HepG2 (cell line): ENCODE data around the gene RPS14. TPM values are rescaled to one million over a fixed set of nuclear protein-coding genes. Genes with fewer than 3 reads are reported as not detected.

Experiments used
- ATAC-seq: fragments of 200-7000 bp; cut with Tn5 transposase; 3 replicates; pipeline ENCODE4 v1.9.1; 2020; ENCODE audit warnings: mild to moderate bottlenecking, moderate library complexity
- BruUV-seq: library from RNA; stranded (reverse); fragments of 400-500 nt; replicated peaks from 2 replicates; lab custom pipeline; 2021; lab: Mats Ljungman, UMichigan
- CTCF ChIA-PET: fragments of 300-600 bp; formaldehyde crosslinking; extraction: SDS; loops from one replicate; lab custom pipeline; 2021; ENCODE audit warnings: low total read pairs, inconsistent platforms, low intra/inter-chr PET ratio; lab: Yijun Ruan, JAX
- POLR2A ChIA-PET: fragments of 350-600 bp; sonication (Branson Sonifier 250); formaldehyde crosslinking; loops from one replicate; lab custom pipeline; 2020; ENCODE audit warnings: antibody characterized with exemption, inconsistent platforms; lab: Yijun Ruan, JAX
- DNase-seq: peaks from one replicate; pipeline ENCODE4 v3.0.0-alpha.2; 2015; ENCODE audit warnings: low spot score
- FAIRE-seq: peaks from 3 replicates; lab custom pipeline; 2011; peaks lifted over from hg19 to GRCh38; lab: Jason Lieb, UNC
- H2AFZ ChIP-seq: one replicate; pipeline ENCODE4 v1.6.1; 2011; ENCODE audit warnings: low read length, inconsistent platforms
- H3K27ac ChIP-seq: fragments of 300-600 bp; 3 replicates; pipeline ENCODE4 v1.8.0; 2011; ENCODE audit warnings: mixed run types, mild to moderate bottlenecking, mixed read lengths, low read length, inconsistent platforms; ENCODE audit not compliant: insufficient read depth; ENCODE audit errors: extremely low read length
- H3K27me3 ChIP-seq, 2 experiments: fragments of 200-600 bp in 1 of 2; 2 replicates in 1 of 2; 3 replicates in 1 of 2; pipeline versions ENCODE4 v1.6.0 to v1.8.0; 2011; ENCODE audit warnings: low read length in 2 of 2, mild to moderate bottlenecking in 2 of 2, moderate library complexity in 2 of 2, inconsistent platforms in 1 of 2; ENCODE audit not compliant: insufficient read depth in 2 of 2, control insufficient read depth in 1 of 2
- H3K36me3 ChIP-seq, 2 experiments: fragments of 200-600 bp in 1 of 2; replicated peaks in 1 of 2; 2 replicates in 1 of 2; 3 replicates in 1 of 2; pipeline versions ENCODE4 v1.5.1 to v1.8.0; 2011; ENCODE audit warnings: low read length in 2 of 2, inconsistent platforms in 1 of 2; ENCODE audit not compliant: insufficient read depth in 2 of 2, control insufficient read depth in 1 of 2
- H3K4me1 ChIP-seq: 2 replicates; pipeline ENCODE4 v1.5.1; 2012; ENCODE audit warnings: low read length, inconsistent platforms; ENCODE audit not compliant: insufficient read depth
- H3K4me2 ChIP-seq: 2 replicates; pipeline ENCODE4 v1.6.0; 2011; ENCODE audit warnings: low read depth, low read length, inconsistent platforms
- H3K4me3 ChIP-seq, 3 experiments: fragments of 200-600 bp in 1 of 3; sonication (generic), shearing (Covaris generic) in 1 of 3; replicated peaks in 1 of 3; 2 replicates each; pipeline ENCODE4 v1.5.1; 2011 to 2016; ENCODE audit warnings: low read length in 3 of 3, inconsistent platforms in 2 of 3, low read depth in 2 of 3, mild to moderate bottlenecking in 2 of 3, control low read depth in 1 of 3, mixed read lengths in 1 of 3; ENCODE audit not compliant: insufficient read depth in 1 of 3
- H3K79me2 ChIP-seq: one replicate; pipeline ENCODE4 v1.6.1; 2011; ENCODE audit warnings: low read length, inconsistent platforms; ENCODE audit not compliant: insufficient read depth
- H3K9ac ChIP-seq: 2 replicates; pipeline ENCODE4 v1.6.0; 2011; ENCODE audit warnings: mild to moderate bottlenecking, low read depth, low read length, inconsistent platforms; ENCODE audit not compliant: insufficient read depth
- H3K9me3 ChIP-seq: 2 replicates; pipeline ENCODE4 v1.5.1; 2012; ENCODE audit warnings: mild to moderate bottlenecking, low read length
- H4K20me1 ChIP-seq: 2 replicates; pipeline ENCODE4 v1.6.0; 2011; ENCODE audit warnings: inconsistent platforms, mild to moderate bottlenecking, low read length, moderate library complexity; ENCODE audit not compliant: insufficient read depth
- ARNTL ChIP-seq: sonication (generic); formaldehyde crosslinking; IDR thresholded peaks from 2 replicates; pipeline ENCODE4 v1.4.0; 2020; ENCODE audit warnings: mild to moderate bottlenecking, missing genetic modification reagents
- HDAC2 ChIP-seq: sonication (generic); formaldehyde crosslinking; IDR thresholded peaks from 2 replicates; pipeline ENCODE4 v1.4.0; 2020; ENCODE audit warnings: missing genetic modification reagents
- IRF9 ChIP-seq: sonication (generic); formaldehyde crosslinking; IDR thresholded peaks from 2 replicates; pipeline ENCODE4 v1.8.0; 2022; ENCODE audit warnings: missing genetic modification reagents, mild to moderate bottlenecking, borderline replicate concordance
- IRX3 ChIP-seq: sonication (generic); formaldehyde crosslinking; IDR thresholded peaks from 2 replicates; pipeline ENCODE4 v1.8.1; 2023; ENCODE audit warnings: mild to moderate bottlenecking, low read depth, missing genetic modification reagents, borderline replicate concordance
- MLX ChIP-seq: IDR thresholded peaks from 2 replicates; pipeline ENCODE4 v1.6.1; 2016
- RARG ChIP-seq: sonication (generic); formaldehyde crosslinking; IDR thresholded peaks from 2 replicates; pipeline ENCODE4 v1.4.0; 2020; ENCODE audit warnings: low read depth, mild to moderate bottlenecking, missing genetic modification reagents
- THAP8 ChIP-seq: sonication (generic); formaldehyde crosslinking; IDR thresholded peaks from 2 replicates; pipeline ENCODE4 v1.5.1; 2020; ENCODE audit warnings: missing genetic modification reagents, mild to moderate bottlenecking, borderline replicate concordance
- WIZ ChIP-seq: sonication (generic); formaldehyde crosslinking; IDR thresholded peaks from 2 replicates; pipeline ENCODE4 v1.5.1; 2020; ENCODE audit warnings: mild to moderate bottlenecking, missing genetic modification reagents
- ZNF574 ChIP-seq: sonication (generic); formaldehyde crosslinking; IDR thresholded peaks from 2 replicates; pipeline ENCODE4 v1.4.0; 2020; ENCODE audit warnings: missing genetic modification reagents
- ZNF713 ChIP-seq: sonication (generic); formaldehyde crosslinking; IDR thresholded peaks from 2 replicates; pipeline ENCODE4 v1.4.0; 2020; ENCODE audit warnings: mild to moderate bottlenecking, missing genetic modification reagents
- ZNF737 ChIP-seq: sonication (generic); formaldehyde crosslinking; IDR thresholded peaks from 2 replicates; pipeline ENCODE4 v1.5.0; 2020; ENCODE audit warnings: missing genetic modification reagents, mild to moderate bottlenecking, borderline replicate concordance
- ZNF788 ChIP-seq: sonication (generic); formaldehyde crosslinking; IDR thresholded peaks from 2 replicates; pipeline ENCODE4 v1.5.0; 2020; ENCODE audit warnings: mild to moderate bottlenecking, missing genetic modification reagents, borderline replicate concordance
- ZNF792 ChIP-seq: IDR thresholded peaks from 2 replicates; pipeline ENCODE4 v1.6.1; 2016
- WGBS: methylation state at CpG from one replicate; pipeline ENCODE4 v1.1.6; 2017; ENCODE audit warnings: low lambda C conversion rate; 5-methylcytosine and 5-hydroxymethylcytosine counted together
- in situ Hi-C: cut with HindIII; loops from 2 replicates; pipeline ENCODE4 v1.10.0; 2017; ENCODE audit warnings: low pct_unique_long_range_greater_than_20kb; ENCODE audit not compliant: extremely low pct_ligation_motif_present
- intact Hi-C: fragments of 100-400 bp; cut with micrococcal nuclease; formaldehyde crosslinking; loops from one replicate; pipeline ENCODE4 v1.10.0; 2022; ENCODE audit not compliant: unreplicated experiment
- polyA plus RNA-seq, 8 experiments: library from polyadenylated mRNA; depleted of rRNA in 3 of 8; stranded (reverse) in 7 of 8; unstranded in 1 of 8; fragments of >200 nt; fragmentation: Illumina TruSeq in 4 of 8; extraction: Trizol in 4 of 8; gene quantifications; 2 replicates each; pipeline versions ENCODE4 v1.2.1 to v1.2.3, GENCODE V29; 2011 to 2016; ENCODE audit warnings: low read depth in 4 of 8, missing spikeins in 1 of 8, mixed read lengths in 1 of 8; ENCODE audit not compliant: insufficient read depth in 1 of 8
- total RNA-seq, 5 experiments: library from RNA; depleted of rRNA; stranded (reverse); fragments of >200 nt; fragmentation: Illumina TruSeq; extraction: Trizol; gene quantifications; 2 replicates each; pipeline ENCODE4 v1.2.3, GENCODE V29; 2016; ENCODE audit warnings: low read depth in 1 of 5

RPS14 gene
- total and polyA plus RNA-seq, 2 of the 13 experiments (the other 11 are each of a cell fraction or from before 2014, with no cell fraction given), result 2,116 to 3,295 TPM

- TF ChIP-seq ZNF788 (no peak), ZNF792 (CRISPR knock-in tag) (no peak)
Observed at GRCh38 chr5:150488519-150489359, 39.2 kb upstream of the RPS14 start (continued).

- peaks cover 62% of the 10 kb centered on the region for H3K79me2 ChIP-seq
- no peak overlapping the region for H2AFZ ChIP-seq
- ChIA-PET CTCF (interaction anchor here (1.4 to 2.2 kb wide), 3 partner anchors 30 to 57 kb away, joined by 3 to 11 read pairs (median 10); no protein-coding TSS in a partner anchor), POLR2A (interaction anchor here (0.8 to 3.7 kb wide), 7 partner anchors 11 to 55 kb away, joined by 3 to 39 read pairs (median 12); no protein-coding TSS in a partner anchor)
- intact Hi-C loops, result loop anchor here (1.0 kb wide), 3 partner anchors 30 to 57 kb away; no protein-coding TSS in a partner anchor
- TSS peak; percentile 35 for BruUV-seq
- H3K27me3 ChIP-seq, result peaks cover 2 to 8% of the 10 kb centered on the region in 2 experiments; a peak in 2 of 5 replicates
- 49% methylated on average over 10 of the region's 10 CpGs for WGBS
- H3K9ac ChIP-seq, result peak overlapping the region; percentile 96
- FAIRE-seq (peak; percentile 83), DNase-seq (peak; percentile 80), ATAC-seq (peak; percentile 63)
- H3K36me3 ChIP-seq, result peaks cover 1 to 28% of the 10 kb centered on the region in 2 experiments; a peak in 3 of 5 replicates
- H4K20me1 ChIP-seq, result peaks cover 48% of the 10 kb centered on the region
- peaks cover 81% of the 10 kb centered on the region for H3K4me1 ChIP-seq
- H3K27ac ChIP-seq, result peak overlapping the region; percentile 96
- peak overlapping the region; percentile 88 to 94 (median 91) for H3K4me3 ChIP-seq
- H3K9me3 ChIP-seq, result no peaks in the 10 kb centered on the region
- peak overlapping the region; percentile 81 for H3K4me2 ChIP-seq
- in situ Hi-C loops, result loop anchor here (5.0 kb wide), 1 partner anchor 35 kb away; no protein-coding TSS in a partner anchor
- TF ChIP-seq ZNF713 (CRISPR knock-in tag), result no peak
- no peak for TF ChIP-seq ZNF737 (CRISPR knock-in tag)
- TF ChIP-seq RARG, result no peak
- peak; percentile 47; the same call in 1 of the 2 replicates for TF ChIP-seq HDAC2 (CRISPR knock-in tag)
- TF ChIP-seq IRX3, result no peak
- no peak for TF ChIP-seq MLX (CRISPR knock-in tag)
- 0 out of 2 replicates have a peak, but pooled peaks have one; percentile 17 for TF ChIP-seq ZNF574
- no peak for TF ChIP-seq IRF9 (CRISPR knock-in tag)
- no peak for TF ChIP-seq THAP8 (CRISPR knock-in tag)
- TF ChIP-seq ARNTL (CRISPR knock-in tag), result no peak
- no peak for TF ChIP-seq WIZ (CRISPR knock-in tag)
- TF ChIP-seq ZNF792 (CRISPR knock-in tag), result no peak
Observed at GRCh38 chr5:150487199-150488061, 37.9 kb upstream of the RPS14 start.
